Heart left ventricle (tissue), 16 donors: ENCODE results near the gene PDGFC. TPM values are rescaled to one million over a fixed set of nuclear protein-coding genes. Genes with fewer than 3 reads are reported as not detected.
A peak's percentile ranks its signal among the peaks of the same experiment; 100 is the strongest.

Experiments used
- ATAC-seq, 4 donors: fragments of 200-7000 bp; cut with Tn5 transposase; one replicate each; pipeline ENCODE4 v1.9.1; 2020 to 2022; ENCODE audit warnings: moderate library complexity in 4 of 4, mild to moderate bottlenecking in 3 of 4, moderate number of reproducible peaks in 1 of 4
- DNase-seq, 5 donors: peaks; one replicate each; pipeline ENCODE4 v3.0.0-alpha.2; 2020
- H3K27ac ChIP-seq, 12 donors: fragments of 200-600 bp; sonication (generic) in 4 of 12; one replicate each; pipeline versions ENCODE4 v1.5.0 to v1.8.0; 2016 to 2022; ENCODE audit warnings: mild to moderate bottlenecking in 2 of 12
- H3K27me3 ChIP-seq, 9 donors: fragments of 200-600 bp; sonication (generic) in 2 of 9; one replicate each; pipeline versions ENCODE4 v1.5.1 to v1.8.0; 2016 to 2022; ENCODE audit warnings: mild to moderate bottlenecking in 3 of 9
- H3K36me3 ChIP-seq, 9 donors: fragments of 200-600 bp; sonication (generic) in 2 of 9; one replicate each; pipeline versions ENCODE4 v1.5.0 to v1.8.0; 2018 to 2022; ENCODE audit warnings: mild to moderate bottlenecking in 2 of 9
- H3K4me1 ChIP-seq, 12 donors: fragments of 200-600 bp; sonication (generic) in 4 of 12; one replicate each; pipeline versions ENCODE4 v1.5.0 to v1.8.0; 2016 to 2022; ENCODE audit warnings: mild to moderate bottlenecking in 3 of 12
- H3K4me3 ChIP-seq, 12 donors: fragments of 200-600 bp; sonication (generic) in 4 of 12; one replicate each; pipeline versions ENCODE4 v1.5.0 to v1.8.0; 2017 to 2022; ENCODE audit warnings: mild to moderate bottlenecking in 9 of 12, moderate library complexity in 4 of 12
- H3K9me3 ChIP-seq, 12 donors: fragments of 200-600 bp; sonication (generic) in 4 of 12; one replicate each; pipeline versions ENCODE4 v1.5.0 to v1.8.0; 2016 to 2022; ENCODE audit warnings: mild to moderate bottlenecking in 1 of 12
- POLR2A ChIP-seq, 2 donors: fragments of 450-650 bp; IDR thresholded peaks; one replicate each; pipeline ENCODE4 v1.6.1; 2017; ENCODE audit warnings: antibody characterized with exemption in 2 of 2, mild to moderate bottlenecking in 2 of 2, moderate library complexity in 2 of 2
- WGBS, 4 donors: extraction: QIAGEN DNeasy Blood & Tissue Kit in 2 of 4; methylation state at CpG; one replicate each; pipeline versions ENCODE4 v1.1.5 to v1.1.7; 2013 to 2018; 5-methylcytosine and 5-hydroxymethylcytosine counted together
- intact Hi-C, 10 donors: fragments of 100-400 bp; cut with DNase I; formaldehyde crosslinking; loops; one replicate each; pipeline versions ENCODE4 v1.11.1 to v1.14.2; 2022
- polyA plus RNA-seq, 2 donors: library from polyadenylated mRNA; stranded (reverse); fragments of 200-250 nt; gene quantifications; one replicate each; pipeline ENCODE4 v1.2.3, GENCODE V29; 2013
- total RNA-seq, 9 donors: library from RNA; depleted of rRNA in 2 of 9; stranded (reverse); fragments of >200 nt in 2 of 9; fragmentation: NEBNext Ultra II Directional in 3 of 9; extraction: Animal tissue kit (Norgen Biotek cat#: 25700) in 3 of 9; gene quantifications; one replicate each; pipeline versions ENCODE4 v1.1.0 to v1.2.4, GENCODE V29; 2016 to 2023
- TF ChIP-seq, protein P1 (sequence below), 12 donors: fragments of 200-600 bp; sonication (generic) in 4 of 12; IDR thresholded peaks; one replicate each; pipeline versions ENCODE4 v1.5.0 to v1.8.0; 2018 to 2022; ENCODE audit warnings: antibody characterized with exemption in 12 of 12, mild to moderate bottlenecking in 5 of 12
- donor health status: ischemic (EF 13 %, LVEDD 7.1; RV severe dilation, severe dysfunction).
- donor health status: healthy with polysubstance abuse.
- donor health status: DM: no; HTN: yes; CAD: no.
- donor health status: DM: no; HTN: no; CAD: no.
- donor health status: ischemic (EF 25% LVEDD 6.9; RV normal size, moderate dysfunction).
- donor health status: ischemic (EF 25% LVEDD 5.7; RV mildly dilated, moderate dysfunction).
- donor health status: healthy.
- donor health status: DM: yes; HTN: yes; CAD: no.
- donor health status: ischemic (EF 35%, LVEDD 5.7; RV mildly dilated, moderate dysfunction).
- donor health status: nonischemic (EF 11% LVEDD 7.7; RV severe dilation, severe dysfunction).
- donor health status: DM: yes; HTN: yes; CAD: no.
- donor health status: PGD.
- donor health status: ischemic (EF 29% LVEDD 5.4; RV normal size, mild dysfunction).
- donor health status: nonischemic (EF 23%, LVEDD 6.1; RV moderate dilation, normal function).

PDGFC gene
- total and polyA plus RNA-seq, 11 donors: 2.5 to 29.6 (median 12.2) TPM

GRCh38 chr4:156966836-156967235 lies 4.8 kb downstream of the PDGFC start:
- TF ChIP-seq POLR2A (IDR thresholded peaks at IDR 0.05): no peak
- TF ChIP-seq, protein P1, sequence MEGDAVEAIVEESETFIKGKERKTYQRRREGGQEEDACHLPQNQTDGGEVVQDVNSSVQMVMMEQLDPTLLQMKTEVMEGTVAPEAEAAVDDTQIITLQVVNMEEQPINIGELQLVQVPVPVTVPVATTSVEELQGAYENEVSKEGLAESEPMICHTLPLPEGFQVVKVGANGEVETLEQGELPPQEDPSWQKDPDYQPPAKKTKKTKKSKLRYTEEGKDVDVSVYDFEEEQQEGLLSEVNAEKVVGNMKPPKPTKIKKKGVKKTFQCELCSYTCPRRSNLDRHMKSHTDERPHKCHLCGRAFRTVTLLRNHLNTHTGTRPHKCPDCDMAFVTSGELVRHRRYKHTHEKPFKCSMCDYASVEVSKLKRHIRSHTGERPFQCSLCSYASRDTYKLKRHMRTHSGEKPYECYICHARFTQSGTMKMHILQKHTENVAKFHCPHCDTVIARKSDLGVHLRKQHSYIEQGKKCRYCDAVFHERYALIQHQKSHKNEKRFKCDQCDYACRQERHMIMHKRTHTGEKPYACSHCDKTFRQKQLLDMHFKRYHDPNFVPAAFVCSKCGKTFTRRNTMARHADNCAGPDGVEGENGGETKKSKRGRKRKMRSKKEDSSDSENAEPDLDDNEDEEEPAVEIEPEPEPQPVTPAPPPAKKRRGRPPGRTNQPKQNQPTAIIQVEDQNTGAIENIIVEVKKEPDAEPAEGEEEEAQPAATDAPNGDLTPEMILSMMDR (IDR thresholded peaks at IDR 0.05): no peak
- H3K27me3 ChIP-seq: no peaks in the 10 kb centered on the region
- no peak for ATAC-seq
- DNase-seq: no peak
- peaks cover 0 to 52% (median 15%) of the 10 kb centered on the region in 12 donors for H3K4me1 ChIP-seq
- intact Hi-C loops: loop anchor here in 5 of 10 donors (5.0 to 10.0 kb wide), 4 partner anchors 75 to 492 kb away; no protein-coding TSS in a partner anchor
- H3K9me3 ChIP-seq: peaks cover 0 to 3% (median 0%) of the 10 kb centered on the region in 12 donors
- no peaks in the 10 kb centered on the region for H3K36me3 ChIP-seq
- H3K4me3 ChIP-seq: no peak overlapping the region
- H3K27ac ChIP-seq: peak overlapping the region in 1 of 12 donors; percentile 24
- WGBS, 4 donors: 71 to 77% (median 75%) methylated on average over 2 of the region's 2 CpGs

DNA sequence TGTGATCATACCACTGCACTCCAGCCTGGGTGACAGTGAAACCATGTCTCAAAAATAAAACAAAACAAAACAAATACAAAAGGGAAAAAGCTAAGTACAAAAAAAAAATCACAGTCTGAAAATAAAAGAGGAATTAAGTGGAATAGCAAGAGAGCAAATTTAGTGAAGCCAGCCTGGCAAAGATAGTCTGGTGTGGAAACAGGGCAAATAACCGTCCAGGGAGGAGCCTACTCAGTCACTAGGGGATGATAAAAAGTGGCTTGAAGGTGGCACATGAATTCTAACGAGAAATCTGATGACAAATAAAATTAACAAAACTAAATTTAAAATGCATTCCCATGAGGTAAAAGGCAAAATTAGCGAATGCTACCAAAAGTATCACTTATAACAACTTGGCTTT lies 8.2 kb downstream of the PDGFC start:
- peaks cover 0 to 41% (median 20%) of the 10 kb centered on the region in 12 donors for H3K4me1 ChIP-seq
- intact Hi-C loops: loop anchor here in 2 of 10 donors (10.0 kb wide), 2 partner anchors 189 to 489 kb away; no protein-coding TSS in a partner anchor
- peak overlapping the region in 1 of 12 donors; percentile 58 for H3K27ac ChIP-seq
- peaks cover 0 to 3% (median 0%) of the 10 kb centered on the region in 12 donors for H3K9me3 ChIP-seq
- no peak for TF ChIP-seq POLR2A (IDR thresholded peaks at IDR 0.05)
- TF ChIP-seq, protein P1 (IDR thresholded peaks at IDR 0.05): no peak
- no peak for DNase-seq
- H3K4me3 ChIP-seq: no peak overlapping the region
- WGBS, 4 donors: 76 to 80% (median 78%) methylated on average over 3 of the region's 3 CpGs
- ATAC-seq: no peak
- no peaks in the 10 kb centered on the region for H3K36me3 ChIP-seq
- H3K27me3 ChIP-seq: no peaks in the 10 kb centered on the region

GRCh38 chr4:156962528-156962974 lies 9.0 kb downstream of the PDGFC start:
- no peaks in the 10 kb centered on the region for H3K27me3 ChIP-seq
- intact Hi-C loops: loop anchor here in 2 of 10 donors (10.0 kb wide), 2 partner anchors 188 to 488 kb away; no protein-coding TSS in a partner anchor
- no peak overlapping the region for H3K4me3 ChIP-seq
- TF ChIP-seq, protein P1 (IDR thresholded peaks at IDR 0.05): no peak
- no peak for TF ChIP-seq POLR2A (IDR thresholded peaks at IDR 0.05)
- no peaks in the 10 kb centered on the region for H3K36me3 ChIP-seq
- DNase-seq (peak in 1 of 5 donors; percentile 49), ATAC-seq (peak; percentile 49 to 71 (median 56))
- H3K4me1 ChIP-seq: peaks cover 0 to 40% (median 15%) of the 10 kb centered on the region in 12 donors
- peak overlapping the region in 1 of 12 donors; percentile 58 for H3K27ac ChIP-seq
- WGBS, 4 donors: 45 to 61% (median 48%) methylated on average over 3 of the region's 3 CpGs
- H3K9me3 ChIP-seq: peaks cover 0 to 3% (median 0%) of the 10 kb centered on the region in 12 donors

- peaks cover 0 to 40% (median 15%) of the 10 kb centered on the region in 12 donors for H3K4me1 ChIP-seq
- WGBS, 4 donors: 72 to 84% (median 81%) methylated on average over 3 of the region's 3 CpGs
Measured at GRCh38 chr4:156962058-156962358, 9.6 kb downstream of the PDGFC start.

More at GRCh38 chr4:156962058-156962358, 9.6 kb downstream of the PDGFC start:
- intact Hi-C loops: loop anchor here in 2 of 10 donors (10.0 kb wide), 2 partner anchors 187 to 487 kb away; no protein-coding TSS in a partner anchor
- H3K27ac ChIP-seq: no peak overlapping the region
- H3K36me3 ChIP-seq: no peaks in the 10 kb centered on the region
- ATAC-seq: peak in 1 of 4 donors; percentile 18
- TF ChIP-seq POLR2A (IDR thresholded peaks at IDR 0.05): no peak
- TF ChIP-seq, protein P1 (IDR thresholded peaks at IDR 0.05): no peak
- no peaks in the 10 kb centered on the region for H3K27me3 ChIP-seq
- H3K4me3 ChIP-seq: no peak overlapping the region
- no peak for DNase-seq
- peaks cover 0 to 3% (median 0%) of the 10 kb centered on the region in 12 donors for H3K9me3 ChIP-seq
